SU-DHL-6 (cell line): ENCODE measurements around the gene CUX1.

Source experiments
- H2AFZ ChIP-seq: fragments of 200-600 bp; sonication (generic); 2 replicates; pipeline ENCODE4 v1.6.1; 2014; ENCODE audit warnings: low read depth, mild to moderate bottlenecking, moderate library complexity, mixed read lengths, antibody characterized with exemption, low read length; ENCODE audit not compliant: severe bottlenecking
- H3F3A ChIP-seq: fragments of 200-600 bp; shearing (Covaris generic); 2 replicates; pipeline ENCODE4 v1.6.0; 2016; ENCODE audit warnings: antibody characterized with exemption, mild to moderate bottlenecking; ENCODE audit not compliant: insufficient read depth
- H3K27ac ChIP-seq: fragments of 200-600 bp; sonication (generic); 2 replicates; pipeline ENCODE4 v1.5.1; 2016; ENCODE audit warnings: low read depth, mild to moderate bottlenecking, low read length, moderate library complexity, mixed read lengths
- H3K27me3 ChIP-seq: fragments of 200-600 bp; sonication (generic), shearing (Covaris generic); 2 replicates; pipeline ENCODE4 v1.6.0; 2014; ENCODE audit warnings: mild to moderate bottlenecking, low read length
- H3K36me3 ChIP-seq: fragments of 200-600 bp; sonication (generic); 2 replicates; pipeline ENCODE4 v1.6.1; 2014; ENCODE audit warnings: mild to moderate bottlenecking, low read length, mixed read lengths
- H3K4me2 ChIP-seq: fragments of 300-600, 200-600 bp; shearing (Covaris generic), sonication (generic); 2 replicates; pipeline ENCODE4 v1.6.0; 2014; ENCODE audit warnings: low read length, low read depth, mild to moderate bottlenecking; ENCODE audit not compliant: poor library complexity, severe bottlenecking
- H3K4me3 ChIP-seq: fragments of 200-600 bp; sonication (generic); 2 replicates; pipeline ENCODE4 v1.5.1; 2014; ENCODE audit warnings: antibody characterized with exemption, low read length, mild to moderate bottlenecking, mixed read lengths; ENCODE audit not compliant: insufficient read depth, poor library complexity, severe bottlenecking
- H3K79me2 ChIP-seq: fragments of 200-600 bp; sonication (generic); 2 replicates; pipeline ENCODE4 v1.6.1; 2014; ENCODE audit warnings: mild to moderate bottlenecking, low read length, moderate library complexity; ENCODE audit not compliant: insufficient read depth
- H3K9ac ChIP-seq: fragments of 200-600 bp; sonication (generic); 2 replicates; pipeline ENCODE4 v1.7.0; 2014; ENCODE audit warnings: mild to moderate bottlenecking, low read length
- H3K9me2 ChIP-seq: fragments of 200-600 bp; sonication (generic); replicated peaks from 2 replicates; pipeline ENCODE4 v1.6.1; 2014; ENCODE audit warnings: low read length; ENCODE audit not compliant: insufficient read depth
- H3K9me3 ChIP-seq: fragments of 200-600 bp; sonication (generic); 2 replicates; pipeline ENCODE4 v1.6.1; 2014; ENCODE audit warnings: low read length, mixed read lengths; ENCODE audit not compliant: insufficient read depth
- H4K20me1 ChIP-seq: fragments of 200-600 bp; sonication (generic); 2 replicates; pipeline ENCODE4 v1.6.1; 2014; ENCODE audit warnings: low read depth, mild to moderate bottlenecking, antibody characterized with exemption, low read length, moderate library complexity, mixed read lengths
- EZH2phosphoT487 ChIP-seq: fragments of 200-600 bp; sonication (generic), shearing (Covaris generic); conservative IDR thresholded peaks from 2 replicates; pipeline ENCODE4 v1.6.1; 2018; ENCODE audit warnings: mild to moderate bottlenecking, antibody characterized with exemption, low read length, moderate library complexity, mixed read lengths
- TF ChIP-seq, protein P1 (sequence below): fragments of 200-600 bp; sonication (generic); IDR thresholded peaks from one replicate; pipeline ENCODE4 v1.5.1; 2017; ENCODE audit warnings: antibody characterized with exemption, mild to moderate bottlenecking, low read length, moderate library complexity; ENCODE audit not compliant: insufficient read depth, poor library complexity, severe bottlenecking

Gene CUX1

DNA sequence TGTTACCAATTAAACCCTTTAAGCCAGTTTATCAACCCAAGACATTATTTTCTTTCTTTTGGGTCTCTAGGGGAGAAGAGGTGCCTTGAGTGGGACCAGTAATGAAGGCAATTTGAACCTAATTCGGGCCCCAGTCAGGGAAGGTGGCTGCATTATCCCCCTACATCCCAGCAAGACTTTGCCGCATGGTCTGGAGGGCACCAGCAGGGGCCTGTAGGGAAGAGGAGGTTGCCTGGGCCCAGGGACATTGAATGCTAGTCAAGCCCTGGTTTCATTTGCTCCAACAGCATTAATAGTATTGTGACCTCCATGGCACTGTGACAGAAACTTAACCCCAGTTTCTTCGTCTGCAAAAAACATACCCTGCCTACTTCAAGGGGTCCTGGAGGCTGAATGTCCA is 108.8 kb downstream of the CUX1 start:
- Histone ChIP-seq H3K9me2 (no peaks in the 10 kb centered on the region), H3K36me3 (peaks cover 27% of the 10 kb centered on the region; the same call in 1 of the 2 replicates), H3K9me3 (no peaks in the 10 kb centered on the region), H3K4me2 (no peak overlapping the region), H3K79me2 (peaks cover 95% of the 10 kb centered on the region), H3F3A (peaks cover 28% of the 10 kb centered on the region), H4K20me1 (peaks cover 39% of the 10 kb centered on the region), H3K9ac (no peak overlapping the region), H3K27me3 (no peaks in the 10 kb centered on the region), H3K4me3 (no peak overlapping the region), H3K27ac (peak overlapping the region; percentile 9; the same call in 1 of the 2 replicates), H2AFZ (no peak overlapping the region)
- TF ChIP-seq, protein P1, sequence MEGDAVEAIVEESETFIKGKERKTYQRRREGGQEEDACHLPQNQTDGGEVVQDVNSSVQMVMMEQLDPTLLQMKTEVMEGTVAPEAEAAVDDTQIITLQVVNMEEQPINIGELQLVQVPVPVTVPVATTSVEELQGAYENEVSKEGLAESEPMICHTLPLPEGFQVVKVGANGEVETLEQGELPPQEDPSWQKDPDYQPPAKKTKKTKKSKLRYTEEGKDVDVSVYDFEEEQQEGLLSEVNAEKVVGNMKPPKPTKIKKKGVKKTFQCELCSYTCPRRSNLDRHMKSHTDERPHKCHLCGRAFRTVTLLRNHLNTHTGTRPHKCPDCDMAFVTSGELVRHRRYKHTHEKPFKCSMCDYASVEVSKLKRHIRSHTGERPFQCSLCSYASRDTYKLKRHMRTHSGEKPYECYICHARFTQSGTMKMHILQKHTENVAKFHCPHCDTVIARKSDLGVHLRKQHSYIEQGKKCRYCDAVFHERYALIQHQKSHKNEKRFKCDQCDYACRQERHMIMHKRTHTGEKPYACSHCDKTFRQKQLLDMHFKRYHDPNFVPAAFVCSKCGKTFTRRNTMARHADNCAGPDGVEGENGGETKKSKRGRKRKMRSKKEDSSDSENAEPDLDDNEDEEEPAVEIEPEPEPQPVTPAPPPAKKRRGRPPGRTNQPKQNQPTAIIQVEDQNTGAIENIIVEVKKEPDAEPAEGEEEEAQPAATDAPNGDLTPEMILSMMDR, result no peak
- TF ChIP-seq EZH2phosphoT487, result no peak

DNA sequence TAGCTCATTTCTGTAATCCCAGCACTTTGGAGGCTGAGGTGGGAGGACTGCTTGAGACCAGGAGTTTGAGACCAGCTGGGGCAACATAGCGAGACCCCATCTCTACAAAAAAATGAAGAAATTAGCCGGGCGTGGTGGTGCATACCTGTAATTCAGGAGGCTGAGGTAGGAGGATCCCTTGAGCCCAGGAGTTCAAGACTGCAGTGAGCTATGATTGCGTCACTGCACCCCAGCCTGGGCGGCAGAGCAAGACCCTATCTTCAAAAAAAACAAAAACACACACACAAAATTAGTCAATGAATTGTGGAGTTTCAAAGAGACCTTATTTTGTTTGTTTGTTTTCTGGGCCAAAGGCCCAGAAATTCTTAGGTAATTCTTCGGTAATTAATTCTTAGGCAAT is 110.0 kb downstream of the CUX1 start:
- H3F3A ChIP-seq, result peaks cover 35% of the 10 kb centered on the region
- H3K9me3 ChIP-seq, result no peaks in the 10 kb centered on the region
- no peak overlapping the region for H3K4me2 ChIP-seq
- no peaks in the 10 kb centered on the region for H3K9me2 ChIP-seq
- no peak overlapping the region for H2AFZ ChIP-seq
- no peak for TF ChIP-seq EZH2phosphoT487
- TF ChIP-seq, protein P1, result no peak
- H3K4me3 ChIP-seq, result no peak overlapping the region
- peaks cover 36% of the 10 kb centered on the region for H4K20me1 ChIP-seq
- H3K27ac ChIP-seq, result no peak overlapping the region
- H3K36me3 ChIP-seq, result peaks cover 33% of the 10 kb centered on the region; the same call in 1 of the 2 replicates
- peaks cover 95% of the 10 kb centered on the region for H3K79me2 ChIP-seq
- no peak overlapping the region for H3K9ac ChIP-seq
- H3K27me3 ChIP-seq, result no peaks in the 10 kb centered on the region

DNA sequence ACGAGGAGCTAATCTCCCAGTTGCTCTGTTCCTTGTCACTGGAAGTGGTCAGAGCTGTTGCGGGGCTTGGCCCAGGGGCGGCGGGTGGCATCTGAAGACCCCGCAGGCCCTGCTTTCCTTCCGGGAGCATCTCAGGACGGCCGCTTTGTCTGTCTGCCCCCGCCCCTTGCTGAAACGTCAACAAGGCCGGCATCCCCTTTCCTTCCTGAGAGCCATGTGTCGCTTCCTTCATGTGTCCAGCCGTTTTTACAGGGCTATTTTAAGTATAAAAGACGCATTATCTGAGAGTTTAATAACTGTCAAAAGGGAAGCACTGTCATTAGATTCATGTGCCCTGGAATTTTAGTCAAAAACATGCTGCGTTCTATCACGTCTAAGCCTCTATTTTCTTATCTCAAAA is 110.4 kb downstream of the CUX1 start:
- Histone ChIP-seq H2AFZ (no peak overlapping the region), H3K9ac (no peak overlapping the region), H3K9me3 (no peaks in the 10 kb centered on the region), H3K4me3 (no peak overlapping the region), H4K20me1 (peaks cover 37% of the 10 kb centered on the region), H3K36me3 (peaks cover 33% of the 10 kb centered on the region; the same call in 1 of the 2 replicates), H3K79me2 (peaks cover 95% of the 10 kb centered on the region), H3K27ac (no peak overlapping the region), H3K9me2 (no peaks in the 10 kb centered on the region), H3F3A (peaks cover 39% of the 10 kb centered on the region), H3K4me2 (no peak overlapping the region), H3K27me3 (no peaks in the 10 kb centered on the region)
- TF ChIP-seq, protein P1, result no peak
- TF ChIP-seq EZH2phosphoT487, result no peak
